ENCODE measurements around the gene BYSL. TPM values are rescaled to one million over a fixed set of nuclear protein-coding genes. Genes with fewer than 3 reads are reported as not detected.

Gene BYSL
- total RNA-seq, 4 donors from 2014 or later = 2.8 to 6.1 (median 4.2) TPM

GRCh38 chr6:41943456-41943855 lies 22.2 kb downstream of the BYSL start:
- Histone ChIP-seq H3K27me3 (no peaks in the 10 kb centered on the region), H3K36me3 (no peaks in the 10 kb centered on the region), H3K27ac (no peak overlapping the region), H3K4me3 (replicated peaks in 1 of 3) (no peak overlapping the region), H3K9me3 (no peaks in the 10 kb centered on the region), H3K4me1 (peaks cover 20 to 28% of the 10 kb centered on the region in 2 donors)
- intact Hi-C loops (cut with DNase I) = no loop called here
- DNase-seq = no peak
- TF ChIP-seq POLR2A (IDR thresholded peaks at IDR 0.05) = no peak
- TF ChIP-seq CTCF (IDR thresholded peaks at IDR 0.05) = no peak

DNA sequence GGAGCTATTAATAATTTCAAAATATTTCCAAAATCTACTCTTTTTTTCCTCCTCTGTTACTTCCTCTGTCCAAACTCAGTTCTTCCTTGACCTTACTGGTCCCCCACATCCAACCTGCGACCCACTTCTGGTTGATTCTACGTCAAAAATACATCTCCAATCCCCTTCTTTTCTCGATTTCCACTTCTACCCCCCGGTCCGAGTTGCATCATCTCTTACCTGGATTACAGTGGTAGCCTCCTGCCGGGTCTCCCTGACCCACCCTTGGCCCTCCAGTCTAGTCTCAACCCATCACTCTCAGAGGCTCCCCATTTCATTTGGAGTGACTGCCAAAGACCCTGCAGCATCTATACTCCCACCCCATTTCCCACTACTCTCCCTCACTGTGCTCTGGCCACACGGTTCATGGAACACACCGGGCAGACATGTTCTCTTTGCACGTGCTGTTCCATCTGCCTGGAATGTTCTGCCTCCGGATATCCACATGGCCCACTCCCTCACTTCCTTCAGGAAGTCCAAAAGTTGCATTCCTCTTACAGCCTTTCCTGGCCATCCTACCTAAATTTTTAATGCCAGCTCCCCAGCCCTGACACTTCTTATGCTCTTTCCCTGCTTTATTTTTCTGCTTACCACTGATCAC lies 26.4 kb downstream of the BYSL start:
- H3K27ac ChIP-seq = no peak overlapping the region
- no peaks in the 10 kb centered on the region for H3K9me3 ChIP-seq
- DNase-seq = no peak
- TF ChIP-seq CTCF (IDR thresholded peaks at IDR 0.05) = no peak
- TF ChIP-seq POLR2A (IDR thresholded peaks at IDR 0.05) = no peak
- H3K27me3 ChIP-seq = no peaks in the 10 kb centered on the region
- no peak overlapping the region for H3K4me3 ChIP-seq (replicated peaks in 1 of 3)
- no peaks in the 10 kb centered on the region for H3K4me1 ChIP-seq
- intact Hi-C loops (cut with DNase I) = no loop called here
- H3K36me3 ChIP-seq = no peaks in the 10 kb centered on the region
- 82 to 84% methylated on average over 10 of the region's 10 CpGs for WGBS, 2 donors

DNA sequence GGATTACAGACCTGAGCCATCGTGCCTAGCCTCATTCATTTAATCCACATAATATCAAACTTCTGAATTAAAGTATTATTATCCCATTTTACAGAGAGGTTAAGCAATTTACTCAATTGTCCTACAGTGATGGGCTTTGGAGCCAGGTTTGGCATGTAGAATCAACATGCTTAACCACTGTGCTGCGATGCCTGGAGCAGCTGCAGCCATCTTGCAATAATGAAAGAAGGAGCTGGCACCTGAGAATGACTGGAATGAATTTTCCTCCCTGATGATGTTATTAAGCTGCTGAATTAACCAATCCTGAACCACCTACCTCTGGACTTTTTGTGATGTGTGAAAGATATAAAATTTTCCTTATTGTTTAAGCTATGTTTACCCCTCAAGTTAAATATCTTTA lies 33.4 kb downstream of the BYSL start:
- Histone ChIP-seq H3K27me3 (no peaks in the 10 kb centered on the region), H3K4me1 (no peaks in the 10 kb centered on the region), H3K9me3 (no peaks in the 10 kb centered on the region), H3K36me3 (no peaks in the 10 kb centered on the region), H3K27ac (no peak overlapping the region), H3K4me3 (replicated peaks in 1 of 3) (no peak overlapping the region)
- TF ChIP-seq CTCF (IDR thresholded peaks at IDR 0.05) (no peak), POLR2A (IDR thresholded peaks at IDR 0.05) (no peak)
- 87 to 98% methylated on average over 2 of the region's 2 CpGs for WGBS, 2 donors
- DNase-seq = no peak
- intact Hi-C loops (cut with DNase I) = no loop called here

GRCh38 chr6:41955412-41955811 lies 34.1 kb downstream of the BYSL start:
- Histone ChIP-seq H3K27ac (no peak overlapping the region), H3K4me3 (replicated peaks in 1 of 3) (no peak overlapping the region), H3K27me3 (no peaks in the 10 kb centered on the region), H3K36me3 (no peaks in the 10 kb centered on the region), H3K4me1 (no peaks in the 10 kb centered on the region), H3K9me3 (no peaks in the 10 kb centered on the region)
- no peak for DNase-seq
- intact Hi-C loops (cut with DNase I) = no loop called here
- no peak for TF ChIP-seq POLR2A (IDR thresholded peaks at IDR 0.05)
- no peak for TF ChIP-seq CTCF (IDR thresholded peaks at IDR 0.05)
- WGBS, 2 donors = 88 to 95% methylated on average over 2 of the region's 2 CpGs

- Histone ChIP-seq H3K36me3 (no peaks in the 10 kb centered on the region), H3K4me1 (no peaks in the 10 kb centered on the region), H3K27ac (no peak overlapping the region), H3K27me3 (no peaks in the 10 kb centered on the region), H3K9me3 (no peaks in the 10 kb centered on the region), H3K4me3 (replicated peaks in 1 of 3) (no peak overlapping the region)
- DNase-seq = no peak
- WGBS, 2 donors = 79 to 81% methylated on average over 4 of the region's 4 CpGs
- no peak for TF ChIP-seq CTCF (IDR thresholded peaks at IDR 0.05)
- TF ChIP-seq POLR2A (IDR thresholded peaks at IDR 0.05) = no peak
- intact Hi-C loops (cut with DNase I) = no loop called here
Measured at GRCh38 chr6:41957117-41957516, 35.8 kb downstream of the BYSL start.

All from thyroid gland (tissue), 4 donors.